Fibroblast of peridontal ligament (primary cell): Measurements from ENCODE around the gene ADIPOR2.

ENCODE experiments used
- DNase-seq: peaks from one replicate; pipeline ENCODE4 v3.0.0-alpha.2; 2010; ENCODE audit errors: extremely low read depth

Gene ADIPOR2

GRCh38 chr12:1773937-1774655 is 83.2 kb downstream of the ADIPOR2 start:
- DNase-seq, result peak; percentile 29

- DNase-seq, result peak; percentile 75
These were observed 85.5 kb downstream of the ADIPOR2 start for GRCh38 chr12:1776170-1776921.

GRCh38 chr12:1777798-1778197 is 86.9 kb downstream of the ADIPOR2 start:
- DNase-seq, result peak; percentile 85

GRCh38 chr12:1778911-1779310 is 88.0 kb downstream of the ADIPOR2 start:
- peak; percentile 55 for DNase-seq

- DNase-seq, result peak; percentile 83
These were observed 88.9 kb downstream of the ADIPOR2 start for GRCh38 chr12:1779783-1780182.

- peak; percentile 43 for DNase-seq
These were observed 90.9 kb downstream of the ADIPOR2 start for GRCh38 chr12:1781772-1782171.

GRCh38 chr12:1782215-1782614 is 91.3 kb downstream of the ADIPOR2 start:
- DNase-seq, result no peak

- no peak for DNase-seq
These were observed 96.8 kb downstream of the ADIPOR2 start for GRCh38 chr12:1787714-1788113.

- DNase-seq, result no peak
These were observed 99.6 kb downstream of the ADIPOR2 start for GRCh38 chr12:1790444-1790843.

- DNase-seq, result peak; percentile 81
These were observed 100.4 kb downstream of the ADIPOR2 start for GRCh38 chr12:1791104-1791841.

- no peak for DNase-seq
These were observed 101.5 kb downstream of the ADIPOR2 start for GRCh38 chr12:1792406-1792805.

GRCh38 chr12:1793426-1794210 is 102.7 kb downstream of the ADIPOR2 start:
- no peak for DNase-seq

GRCh38 chr12:1794440-1795090 is 103.7 kb downstream of the ADIPOR2 start:
- no peak for DNase-seq

- DNase-seq, result no peak
These were observed 104.4 kb downstream of the ADIPOR2 start for GRCh38 chr12:1795221-1795784.

GRCh38 chr12:1795785-1796514 is 105.1 kb downstream of the ADIPOR2 start:
- peak; percentile 78 for DNase-seq

- DNase-seq, result no peak
These were observed 105.7 kb downstream of the ADIPOR2 start for GRCh38 chr12:1796515-1797010.

GRCh38 chr12:1797011-1797901 is 106.4 kb downstream of the ADIPOR2 start:
- DNase-seq, result no peak

- DNase-seq, result no peak
These were observed 107.2 kb downstream of the ADIPOR2 start for GRCh38 chr12:1797991-1798640.
